Neural cell (in vitro differentiated cells): ENCODE measurements around the gene SLC25A22.

Experiments
- EZH2 ChIP-seq: fragments of 200-600, 300-800 bp; shearing (Covaris generic), sonication (generic); IDR thresholded peaks from 2 replicates; pipeline ENCODE4 v1.6.1; 2014; ENCODE audit warnings: antibody characterized with exemption, low read length, borderline replicate concordance, mild to moderate bottlenecking; ENCODE audit not compliant: insufficient read depth, poor library complexity, severe bottlenecking
- RAD21 ChIP-seq: fragments of 450-650 bp; conservative IDR thresholded peaks from 2 replicates; pipeline ENCODE4 v1.6.1; 2014; ENCODE audit warnings: antibody characterized with exemption, mild to moderate bottlenecking, moderate library complexity
- TF ChIP-seq, protein P1 (sequence below): fragments of 450-650 bp; IDR thresholded peaks from 2 replicates; pipeline ENCODE4 v1.5.1; 2014; ENCODE audit warnings: antibody characterized with exemption, mild to moderate bottlenecking, moderate library complexity; ENCODE audit not compliant: poor library complexity, severe bottlenecking

DNA sequence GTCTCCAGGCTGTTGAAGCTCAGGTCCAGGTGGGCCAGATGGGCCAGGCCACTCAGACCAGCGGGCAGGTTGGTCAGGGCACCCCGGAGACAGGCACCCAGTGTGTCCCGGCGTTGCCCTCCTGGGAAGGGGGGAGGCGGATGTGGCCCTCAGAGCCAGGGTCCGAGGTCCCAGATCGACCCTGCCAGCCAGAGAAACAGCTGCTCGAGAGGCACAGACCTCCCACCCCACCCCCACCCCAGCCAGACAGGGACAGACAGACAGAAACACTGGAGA lies 5.3 kb upstream of the SLC25A22 start:
- TF ChIP-seq RAD21 (no peak), EZH2 (no peak)
- TF ChIP-seq, protein P1, sequence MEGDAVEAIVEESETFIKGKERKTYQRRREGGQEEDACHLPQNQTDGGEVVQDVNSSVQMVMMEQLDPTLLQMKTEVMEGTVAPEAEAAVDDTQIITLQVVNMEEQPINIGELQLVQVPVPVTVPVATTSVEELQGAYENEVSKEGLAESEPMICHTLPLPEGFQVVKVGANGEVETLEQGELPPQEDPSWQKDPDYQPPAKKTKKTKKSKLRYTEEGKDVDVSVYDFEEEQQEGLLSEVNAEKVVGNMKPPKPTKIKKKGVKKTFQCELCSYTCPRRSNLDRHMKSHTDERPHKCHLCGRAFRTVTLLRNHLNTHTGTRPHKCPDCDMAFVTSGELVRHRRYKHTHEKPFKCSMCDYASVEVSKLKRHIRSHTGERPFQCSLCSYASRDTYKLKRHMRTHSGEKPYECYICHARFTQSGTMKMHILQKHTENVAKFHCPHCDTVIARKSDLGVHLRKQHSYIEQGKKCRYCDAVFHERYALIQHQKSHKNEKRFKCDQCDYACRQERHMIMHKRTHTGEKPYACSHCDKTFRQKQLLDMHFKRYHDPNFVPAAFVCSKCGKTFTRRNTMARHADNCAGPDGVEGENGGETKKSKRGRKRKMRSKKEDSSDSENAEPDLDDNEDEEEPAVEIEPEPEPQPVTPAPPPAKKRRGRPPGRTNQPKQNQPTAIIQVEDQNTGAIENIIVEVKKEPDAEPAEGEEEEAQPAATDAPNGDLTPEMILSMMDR: no peak
